Non-pigmented ciliary epithelial cell (primary cell): Measurements from ENCODE around the gene PCGF2.
A peak's percentile ranks its signal among the peaks of the same experiment; 100 is the strongest.

Source experiments
- DNase-seq: peaks from one replicate; pipeline ENCODE4 v3.0.0-alpha.2; 2010; ENCODE audit warnings: low read depth

PCGF2 gene

GRCh38 chr17:38702916-38703741 is 45.0 kb downstream of the PCGF2 start:
- no peak for DNase-seq

GRCh38 chr17:38702166-38702915 is 45.8 kb downstream of the PCGF2 start:
- DNase-seq: peak; percentile 11

GRCh38 chr17:38701504-38702165 is 46.5 kb downstream of the PCGF2 start:
- DNase-seq: peak; percentile 10

GRCh38 chr17:38698760-38699159 is 49.4 kb downstream of the PCGF2 start:
- DNase-seq: no peak

GRCh38 chr17:38697061-38697820 is 50.9 kb downstream of the PCGF2 start:
- no peak for DNase-seq

GRCh38 chr17:38693700-38694329 is 54.3 kb downstream of the PCGF2 start:
- DNase-seq: no peak

GRCh38 chr17:38691154-38691553 is 57.0 kb downstream of the PCGF2 start:
- DNase-seq: no peak

- DNase-seq: no peak
Observed at GRCh38 chr17:38690386-38690785, 57.8 kb downstream of the PCGF2 start.

GRCh38 chr17:38687286-38687685 is 60.9 kb downstream of the PCGF2 start:
- peak; percentile 28 for DNase-seq

GRCh38 chr17:38685491-38685890 is 62.6 kb downstream of the PCGF2 start:
- DNase-seq: no peak
